ENCODE data around the gene SIRT3. TPM values are rescaled to one million over a fixed set of nuclear protein-coding genes. Genes with fewer than 3 reads are reported as not detected.

The SIRT3 gene
- total RNA-seq, 1 donor from 2014 or later, result 22.4 TPM

DNA sequence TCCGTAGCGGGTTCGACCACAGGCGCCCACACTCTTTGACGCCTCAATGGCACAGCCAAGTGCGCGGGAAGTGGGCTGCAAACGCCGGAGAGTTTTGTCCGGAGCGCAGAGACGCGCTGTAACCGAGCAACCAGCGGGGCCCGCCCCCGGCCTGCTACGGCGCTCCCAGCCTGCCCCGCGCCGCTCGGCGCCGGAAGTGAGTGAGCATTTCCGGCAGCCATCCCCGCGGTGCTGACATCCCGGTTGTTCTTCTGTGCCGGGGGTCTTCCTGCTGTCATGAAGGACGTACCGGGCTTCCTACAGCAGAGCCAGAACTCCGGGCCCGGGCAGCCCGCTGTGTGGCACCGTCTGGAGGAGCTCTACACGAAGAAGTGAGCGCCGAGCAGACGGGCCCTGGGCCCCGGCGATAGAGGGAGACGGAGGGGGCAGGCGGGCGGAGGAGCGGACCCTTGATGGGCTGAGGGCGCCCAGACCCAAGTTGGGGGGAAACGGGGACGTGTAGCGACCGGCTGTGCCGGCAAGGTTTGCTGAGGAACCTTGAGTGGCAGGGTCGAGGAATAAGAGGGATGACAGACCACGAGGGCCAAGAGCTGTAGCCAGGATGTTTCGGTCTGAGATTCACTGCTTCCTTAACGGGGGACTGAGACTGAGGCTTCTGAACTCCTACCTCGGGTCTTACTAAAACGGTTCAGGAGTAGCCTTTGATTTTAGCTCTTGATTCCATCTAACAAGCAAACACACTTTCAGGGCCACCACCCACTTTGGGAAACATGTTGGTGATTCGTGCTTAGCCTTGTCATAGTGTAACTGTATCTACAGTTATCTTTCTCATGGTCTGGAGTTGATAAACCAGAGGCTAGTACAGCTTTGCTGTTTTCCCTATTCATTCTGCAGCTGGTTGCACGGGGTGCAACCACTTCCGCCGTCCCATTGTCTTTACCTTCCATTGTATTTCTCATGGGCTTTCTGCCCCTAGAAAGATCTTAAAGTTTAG lies 929 bp upstream of the SIRT3 start, which contains the start of gene PSMD13:
TSS of gene PSMD13 (plus strand) at position 203 of the 994 bp plus-strand sequence. CDS start at position 277, 74 bp downstream.
- H3K36me3 Mint-ChIP-seq, result peaks cover 9% of the 10 kb centered on the region

DNA sequence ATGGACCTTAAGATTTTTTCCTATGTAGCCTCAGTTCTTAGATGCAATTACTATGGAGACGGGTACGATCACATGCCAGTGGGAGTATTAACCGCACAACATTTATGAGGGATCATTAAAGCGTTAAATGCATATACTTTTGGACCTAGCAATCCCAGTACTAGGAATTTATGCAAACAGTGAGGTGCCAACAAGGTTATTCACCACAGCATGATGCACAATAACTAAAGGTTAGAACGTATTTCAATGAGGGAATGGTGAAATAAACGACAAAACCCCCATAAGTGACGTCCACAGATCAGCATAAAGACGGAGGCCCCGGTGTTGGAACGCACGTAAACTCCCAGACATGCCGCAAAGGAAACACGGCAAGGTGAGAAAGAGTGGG lies 539 bp downstream of the SIRT3 start:
- peaks cover 4% of the 10 kb centered on the region for H3K27me3 Mint-ChIP-seq (ENCODE audit: insufficient read depth, low read depth)
- Histone ChIP-seq H3K9me3 (ENCODE audit: low read depth) (no peaks in the 10 kb centered on the region), H3K4me2 (peak overlapping the region; percentile 91), H2AFZ (replicated peaks) (peak overlapping the region; percentile 30), H3K9ac (peak overlapping the region; percentile 54), H3K36me3 (no peaks in the 10 kb centered on the region), H3K79me2 (ENCODE audit: low read depth) (peaks cover 46% of the 10 kb centered on the region), H3K4me3 (peak overlapping the region; percentile 70), H4K20me1 (ENCODE audit: low read depth) (peaks cover 11% of the 10 kb centered on the region), H3K4me1 (peaks cover 12% of the 10 kb centered on the region), H3F3A (ENCODE audit: low read depth) (peaks cover 12% of the 10 kb centered on the region), H3K27ac (no peak overlapping the region), H3K27me3 (no peaks in the 10 kb centered on the region)
- H3K4me1 Mint-ChIP-seq, result peaks cover 23% of the 10 kb centered on the region
- peaks cover 2% of the 10 kb centered on the region for H3K36me3 Mint-ChIP-seq
- peak overlapping the region; percentile 72 for H3K27ac Mint-ChIP-seq
- H3K9me3 Mint-ChIP-seq, result no peaks in the 10 kb centered on the region
- no peak for DNase-seq (ENCODE audit: low spot score)
- TF ChIP-seq, protein P1, sequence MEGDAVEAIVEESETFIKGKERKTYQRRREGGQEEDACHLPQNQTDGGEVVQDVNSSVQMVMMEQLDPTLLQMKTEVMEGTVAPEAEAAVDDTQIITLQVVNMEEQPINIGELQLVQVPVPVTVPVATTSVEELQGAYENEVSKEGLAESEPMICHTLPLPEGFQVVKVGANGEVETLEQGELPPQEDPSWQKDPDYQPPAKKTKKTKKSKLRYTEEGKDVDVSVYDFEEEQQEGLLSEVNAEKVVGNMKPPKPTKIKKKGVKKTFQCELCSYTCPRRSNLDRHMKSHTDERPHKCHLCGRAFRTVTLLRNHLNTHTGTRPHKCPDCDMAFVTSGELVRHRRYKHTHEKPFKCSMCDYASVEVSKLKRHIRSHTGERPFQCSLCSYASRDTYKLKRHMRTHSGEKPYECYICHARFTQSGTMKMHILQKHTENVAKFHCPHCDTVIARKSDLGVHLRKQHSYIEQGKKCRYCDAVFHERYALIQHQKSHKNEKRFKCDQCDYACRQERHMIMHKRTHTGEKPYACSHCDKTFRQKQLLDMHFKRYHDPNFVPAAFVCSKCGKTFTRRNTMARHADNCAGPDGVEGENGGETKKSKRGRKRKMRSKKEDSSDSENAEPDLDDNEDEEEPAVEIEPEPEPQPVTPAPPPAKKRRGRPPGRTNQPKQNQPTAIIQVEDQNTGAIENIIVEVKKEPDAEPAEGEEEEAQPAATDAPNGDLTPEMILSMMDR (IDR thresholded peaks at IDR 0.05), result no peak
- TF ChIP-seq EZH2phosphoT487 (IDR thresholded peaks at IDR 0.05) (no peak), EZH2 (IDR thresholded peaks at IDR 0.05) (no peak)
- H3K4me3 Mint-ChIP-seq, result peak overlapping the region; percentile 97

More for the DNA sequence above, 929 bp upstream of the SIRT3 start, which contains the start of gene PSMD13:
- Mint-ChIP-seq H3K9me3 (no peaks in the 10 kb centered on the region), H3K27ac (peak within 1 kb of the TSS; percentile 94), H3K4me1 (peaks cover 23% of the 10 kb centered on the region), H3K4me3 (peak within 1 kb of the TSS; percentile 97), H3K27me3 (ENCODE audit: insufficient read depth, low read depth) (peaks cover 4% of the 10 kb centered on the region)
- Histone ChIP-seq H4K20me1 (ENCODE audit: low read depth) (peaks cover 11% of the 10 kb centered on the region), H3K36me3 (no peaks in the 10 kb centered on the region), H2AFZ (replicated peaks) (peak within 1 kb of the TSS; percentile 90), H3K4me3 (peak within 1 kb of the TSS; percentile 89), H3K4me2 (peak within 1 kb of the TSS; percentile 98), H3K27me3 (no peaks in the 10 kb centered on the region), H3K9ac (peak within 1 kb of the TSS; percentile 65), H3K9me3 (ENCODE audit: low read depth) (no peaks in the 10 kb centered on the region), H3K4me1 (peaks cover 12% of the 10 kb centered on the region), H3F3A (ENCODE audit: low read depth) (peaks cover 12% of the 10 kb centered on the region), H3K79me2 (ENCODE audit: low read depth) (peaks cover 46% of the 10 kb centered on the region), H3K27ac (peak within 1 kb of the TSS; percentile 80)
- TF ChIP-seq, protein P1 (IDR thresholded peaks at IDR 0.05), result no peak
- TF ChIP-seq EZH2phosphoT487 (IDR thresholded peaks at IDR 0.05), result peak; percentile 31
- TF ChIP-seq EZH2 (IDR thresholded peaks at IDR 0.05), result no peak
- peak; percentile 94 for DNase-seq (ENCODE audit: low spot score)

DNA sequence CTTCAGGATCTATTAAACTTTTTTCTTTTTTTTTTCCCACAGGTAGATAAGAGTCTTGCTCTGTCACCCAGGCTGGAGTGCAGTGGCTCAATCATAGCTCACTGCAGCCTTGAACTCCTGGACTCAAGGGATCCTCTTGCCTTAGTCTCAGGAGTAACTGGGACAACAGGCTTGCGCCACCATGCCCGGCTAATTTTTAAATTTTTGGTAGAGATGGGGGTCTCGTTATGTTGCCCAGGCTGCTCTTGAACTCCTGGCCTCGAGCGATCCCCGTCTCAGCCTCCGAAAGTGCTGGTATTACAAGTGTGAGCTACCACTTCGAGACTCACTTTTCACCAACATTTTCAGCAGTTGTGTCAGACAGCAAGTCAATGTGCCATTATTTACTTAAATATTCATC lies 962 bp downstream of the SIRT3 start:
- Histone ChIP-seq H3K36me3 (no peaks in the 10 kb centered on the region), H3K27me3 (no peaks in the 10 kb centered on the region), H3F3A (ENCODE audit: low read depth) (peaks cover 12% of the 10 kb centered on the region), H3K4me2 (peak overlapping the region; percentile 91), H3K27ac (no peak overlapping the region), H4K20me1 (ENCODE audit: low read depth) (peaks cover 11% of the 10 kb centered on the region), H3K9me3 (ENCODE audit: low read depth) (no peaks in the 10 kb centered on the region), H3K4me3 (peak overlapping the region; percentile 70), H3K79me2 (ENCODE audit: low read depth) (peaks cover 43% of the 10 kb centered on the region), H3K9ac (peak overlapping the region; percentile 54), H3K4me1 (peaks cover 12% of the 10 kb centered on the region), H2AFZ (replicated peaks) (no peak overlapping the region)
- Mint-ChIP-seq H3K4me3 (peak overlapping the region; percentile 97), H3K27me3 (ENCODE audit: insufficient read depth, low read depth) (peaks cover 4% of the 10 kb centered on the region), H3K36me3 (peaks cover 4% of the 10 kb centered on the region), H3K4me1 (peaks cover 23% of the 10 kb centered on the region), H3K27ac (no peak overlapping the region), H3K9me3 (no peaks in the 10 kb centered on the region)
- TF ChIP-seq EZH2 (IDR thresholded peaks at IDR 0.05), result no peak
- TF ChIP-seq, protein P1 (IDR thresholded peaks at IDR 0.05), result no peak
- no peak for TF ChIP-seq EZH2phosphoT487 (IDR thresholded peaks at IDR 0.05)
- no peak for DNase-seq (ENCODE audit: low spot score)

Data from neural progenitor cell (in vitro differentiated cells).